Trophoblast cell (in vitro differentiated cells and primary cell): ENCODE results near the gene METAP2.

Experiments
- DNase-seq, 2 donors: peaks; one replicate each; pipeline ENCODE4 v3.0.0-alpha.2; 2016
- H2AFZ ChIP-seq: 2 replicates; pipeline ENCODE4 v1.6.1; 2013; ENCODE audit warnings: low read length, moderate library complexity, mild to moderate bottlenecking; ENCODE audit not compliant: insufficient read depth, poor library complexity
- H2AK5ac ChIP-seq: 2 replicates; pipeline ENCODE4 v1.6.1; 2013; ENCODE audit warnings: mild to moderate bottlenecking, low read length
- H2BK120ac ChIP-seq: 2 replicates; pipeline ENCODE4 v1.6.1; 2013; ENCODE audit warnings: low read length, mild to moderate bottlenecking, moderate library complexity; ENCODE audit not compliant: insufficient read depth, poor library complexity
- H2BK12ac ChIP-seq: 2 replicates; pipeline ENCODE4 v1.6.1; 2013; ENCODE audit warnings: mild to moderate bottlenecking, low read length, moderate library complexity
- H2BK5ac ChIP-seq: 2 replicates; pipeline ENCODE4 v1.6.1; 2013; ENCODE audit warnings: low read length, low read depth, moderate library complexity, mild to moderate bottlenecking; ENCODE audit not compliant: poor library complexity
- H3K14ac ChIP-seq: 2 replicates; pipeline ENCODE4 v1.6.1; 2013; ENCODE audit warnings: mild to moderate bottlenecking, low read length
- H3K18ac ChIP-seq: 2 replicates; pipeline ENCODE4 v1.6.1; 2013; ENCODE audit warnings: mild to moderate bottlenecking, low read length
- H3K23ac ChIP-seq: 2 replicates; pipeline ENCODE4 v1.6.1; 2013; ENCODE audit warnings: low read length
- H3K27ac ChIP-seq: 2 replicates; pipeline ENCODE4 v1.5.1; 2013; ENCODE audit warnings: low read depth, mild to moderate bottlenecking, inconsistent platforms, low read length, moderate library complexity
- H3K27me3 ChIP-seq: 2 replicates; pipeline ENCODE4 v1.6.1; 2013; ENCODE audit warnings: inconsistent platforms, mild to moderate bottlenecking, low read length, moderate library complexity; ENCODE audit not compliant: insufficient read depth
- H3K36me3 ChIP-seq, 2 experiments: 1 replicate in 1 of 2; 2 replicates in 1 of 2; pipeline ENCODE4 v1.6.1; 2013; ENCODE audit warnings: low read length in 2 of 2, mild to moderate bottlenecking in 2 of 2, moderate library complexity in 1 of 2; ENCODE audit not compliant: insufficient read depth in 2 of 2, control insufficient read depth in 1 of 2
- H3K4ac ChIP-seq: 2 replicates; pipeline ENCODE4 v1.6.1; 2013; ENCODE audit warnings: low read depth, mild to moderate bottlenecking, low read length, moderate library complexity
- H3K4me1 ChIP-seq, 2 experiments: 1 replicate in 1 of 2; 2 replicates in 1 of 2; pipeline ENCODE4 v1.6.1; 2013; ENCODE audit warnings: low read length in 2 of 2, mild to moderate bottlenecking in 2 of 2, moderate library complexity in 1 of 2; ENCODE audit not compliant: insufficient read depth in 2 of 2, control insufficient read depth in 1 of 2
- H3K4me2 ChIP-seq: 2 replicates; pipeline ENCODE4 v1.6.1; 2013; ENCODE audit warnings: inconsistent platforms, mild to moderate bottlenecking, low read length, moderate library complexity
- H3K4me3 ChIP-seq: 2 replicates; pipeline ENCODE4 v1.5.1; 2013; ENCODE audit warnings: mild to moderate bottlenecking, low read depth, low read length, inconsistent platforms
- H3K79me1 ChIP-seq: one replicate; pipeline ENCODE4 v1.6.1; 2013; ENCODE audit warnings: low read length
- H3K79me2 ChIP-seq: 2 replicates; pipeline ENCODE4 v1.6.1; 2013; ENCODE audit warnings: low read length, mild to moderate bottlenecking; ENCODE audit not compliant: control insufficient read depth, insufficient read depth, poor library complexity
- H3K9ac ChIP-seq: 2 replicates; pipeline ENCODE4 v1.6.1; 2013; ENCODE audit warnings: mild to moderate bottlenecking, low read length
- H3K9me3 ChIP-seq: 2 replicates; pipeline ENCODE4 v1.6.1; 2013; ENCODE audit warnings: low read depth, mild to moderate bottlenecking, control low read depth, inconsistent platforms, low read length; ENCODE audit not compliant: insufficient read depth
- H4K12ac ChIP-seq: 2 replicates; pipeline ENCODE4 v1.6.1; 2013; ENCODE audit warnings: low read depth, mild to moderate bottlenecking, low read length, moderate library complexity
- H4K8ac ChIP-seq: 2 replicates; pipeline ENCODE4 v1.6.1; 2013; ENCODE audit warnings: low read depth, mild to moderate bottlenecking, low read length, moderate library complexity
- H4K91ac ChIP-seq: one replicate; pipeline ENCODE4 v1.6.1; 2013; ENCODE audit warnings: low read depth, mild to moderate bottlenecking, low read length, moderate library complexity
- WGBS: extraction: QIAGEN DNeasy Blood & Tissue Kit; methylation state at CpG from one replicate; pipeline ENCODE4 v1.1.7; 2013; ENCODE audit warnings: missing lambda C conversion rate; ENCODE audit not compliant: insufficient read length, insufficient coverage; ENCODE audit errors: extremely low coverage; 5-methylcytosine and 5-hydroxymethylcytosine counted together

The METAP2 gene

DNA sequence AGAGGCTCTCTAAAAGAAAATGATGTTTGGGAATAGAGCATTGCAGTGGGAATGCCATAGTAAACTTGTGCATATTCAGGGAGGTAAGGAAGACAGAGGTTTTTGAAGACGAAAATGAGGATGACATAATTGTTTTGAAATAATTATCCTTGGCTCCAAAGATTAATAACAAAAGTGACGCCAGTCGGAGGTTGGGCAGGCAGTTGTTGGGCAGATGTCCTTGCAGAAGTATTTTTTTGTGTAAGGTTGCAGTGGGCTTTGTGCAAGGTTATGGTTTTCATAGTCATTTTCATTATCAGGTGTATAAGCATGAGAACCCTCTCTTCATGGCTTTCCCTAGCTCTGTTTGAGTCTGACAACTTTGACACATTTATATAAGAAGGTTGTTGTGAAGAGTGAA is 35.3 kb downstream of the METAP2 start:
- Histone ChIP-seq H3K4me1 (no peaks in the 10 kb centered on the region), H2BK12ac (no peak overlapping the region), H3K27me3 (no peaks in the 10 kb centered on the region), H4K91ac (no peak overlapping the region), H3K27ac (no peak overlapping the region), H3K14ac (no peak overlapping the region), H2BK5ac (no peak overlapping the region), H4K8ac (no peak overlapping the region), H3K23ac (no peak overlapping the region), H3K36me3 (peaks cover 30 to 33% of the 10 kb centered on the region in 2 experiments), H3K4me3 (no peak overlapping the region), H3K9me3 (no peaks in the 10 kb centered on the region), H3K79me1 (no peaks in the 10 kb centered on the region), H4K12ac (no peak overlapping the region), H3K9ac (no peak overlapping the region), H3K18ac (no peak overlapping the region), H2AFZ (no peak overlapping the region), H2AK5ac (no peak overlapping the region), H2BK120ac (no peak overlapping the region), H3K4me2 (no peak overlapping the region), H3K79me2 (no peaks in the 10 kb centered on the region), H3K4ac (no peak overlapping the region)
- WGBS = no CpG with 5 or more reads among the region's 3 CpGs
- no peak for DNase-seq

DNA sequence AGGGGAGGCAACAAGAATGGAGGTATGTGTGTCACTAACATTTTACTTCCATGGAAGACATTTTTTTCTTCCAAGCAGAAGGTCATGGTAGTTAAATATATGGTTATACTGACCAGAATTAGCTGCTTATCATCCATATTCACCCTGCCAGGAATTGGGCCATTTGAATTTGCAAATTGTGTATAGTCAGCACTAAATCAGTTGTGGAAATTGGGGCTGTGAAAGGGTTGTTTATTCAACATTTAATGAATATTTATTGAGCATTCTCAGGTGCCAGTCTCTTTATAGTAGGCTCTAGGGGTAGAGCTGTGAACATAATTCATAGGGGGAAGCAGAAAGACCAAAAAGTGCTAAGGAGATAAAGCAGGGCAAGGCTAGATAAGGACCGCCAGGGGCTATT is 38.0 kb downstream of the METAP2 start:
- Histone ChIP-seq H3K18ac (no peak overlapping the region), H3K9ac (no peak overlapping the region), H3K4me3 (no peak overlapping the region), H4K91ac (no peak overlapping the region), H3K4ac (no peak overlapping the region), H4K12ac (no peak overlapping the region), H3K79me2 (no peaks in the 10 kb centered on the region), H3K27ac (no peak overlapping the region), H2BK12ac (no peak overlapping the region), H2BK5ac (no peak overlapping the region), H3K36me3 (peaks cover 14 to 15% of the 10 kb centered on the region in 2 experiments), H2AK5ac (no peak overlapping the region), H3K27me3 (no peaks in the 10 kb centered on the region), H4K8ac (no peak overlapping the region), H3K79me1 (no peaks in the 10 kb centered on the region), H3K9me3 (no peaks in the 10 kb centered on the region), H2AFZ (no peak overlapping the region), H3K4me1 (no peaks in the 10 kb centered on the region), H3K4me2 (no peak overlapping the region), H3K14ac (no peak overlapping the region), H3K23ac (no peak overlapping the region), H2BK120ac (no peak overlapping the region)
- DNase-seq = no peak
- WGBS = no CpG with 5 or more reads among the region's 1 CpG

DNA sequence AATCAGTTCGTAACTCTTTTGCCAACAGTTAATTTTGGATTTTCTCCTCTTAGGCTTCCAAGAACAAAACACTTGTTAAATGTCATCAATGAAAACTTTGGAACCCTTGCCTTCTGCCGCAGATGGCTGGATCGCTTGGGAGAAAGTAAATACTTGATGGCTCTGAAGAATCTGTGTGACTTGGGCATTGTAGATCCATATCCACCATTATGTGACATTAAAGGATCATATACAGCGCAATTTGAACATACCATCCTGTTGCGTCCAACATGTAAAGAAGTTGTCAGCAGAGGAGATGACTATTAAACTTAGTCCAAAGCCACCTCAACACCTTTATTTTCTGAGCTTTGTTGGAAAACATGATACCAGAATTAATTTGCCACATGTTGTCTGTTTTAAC is 39.6 kb downstream of the METAP2 start:
- Histone ChIP-seq H2BK12ac (no peak overlapping the region), H3K9ac (no peak overlapping the region), H3K4me3 (no peak overlapping the region), H3K27me3 (no peaks in the 10 kb centered on the region), H3K18ac (no peak overlapping the region), H4K12ac (no peak overlapping the region), H3K4me1 (no peaks in the 10 kb centered on the region), H3K27ac (no peak overlapping the region), H3K9me3 (no peaks in the 10 kb centered on the region), H2BK5ac (no peak overlapping the region), H3K4me2 (no peak overlapping the region), H2BK120ac (no peak overlapping the region), H3K23ac (no peak overlapping the region), H3K79me1 (no peaks in the 10 kb centered on the region), H2AK5ac (no peak overlapping the region), H4K91ac (no peak overlapping the region), H3K14ac (no peak overlapping the region), H4K8ac (no peak overlapping the region), H3K4ac (no peak overlapping the region), H3K79me2 (no peaks in the 10 kb centered on the region), H3K36me3 (peaks cover 12 to 13% of the 10 kb centered on the region in 2 experiments), H2AFZ (no peak overlapping the region)
- no peak for DNase-seq
- WGBS = no CpG with 5 or more reads among the region's 5 CpGs

DNA sequence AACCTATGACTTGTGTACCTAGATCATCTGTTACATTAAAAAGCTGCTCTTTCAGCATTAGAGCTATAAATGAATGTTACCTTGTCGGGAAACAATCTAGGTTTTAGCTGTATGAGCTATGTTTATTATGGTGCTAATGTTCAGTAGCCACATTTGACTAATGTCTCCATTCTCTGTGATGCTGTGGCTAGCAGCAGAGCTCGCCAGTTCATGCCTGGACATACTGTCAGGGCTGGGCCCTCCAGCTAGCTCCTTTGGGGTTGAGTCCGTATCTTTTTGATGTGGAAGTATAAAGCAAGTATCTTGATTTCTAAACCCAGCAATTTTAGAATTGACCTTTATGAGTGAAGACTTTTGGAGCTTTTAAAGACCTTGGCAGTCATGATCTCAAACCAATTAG is 41.2 kb downstream of the METAP2 start:
- no peak overlapping the region for H3K23ac ChIP-seq
- H4K12ac ChIP-seq = no peak overlapping the region
- no peak overlapping the region for H3K9ac ChIP-seq
- no peak overlapping the region for H2BK5ac ChIP-seq
- H3K9me3 ChIP-seq = no peaks in the 10 kb centered on the region
- no peak overlapping the region for H3K4me3 ChIP-seq
- no peak overlapping the region for H3K18ac ChIP-seq
- H3K36me3 ChIP-seq = peaks cover 12 to 13% of the 10 kb centered on the region in 2 experiments
- DNase-seq = no peak
- no peak overlapping the region for H2AK5ac ChIP-seq
- no peaks in the 10 kb centered on the region for H3K79me2 ChIP-seq
- H3K79me1 ChIP-seq = no peaks in the 10 kb centered on the region
- H3K4me1 ChIP-seq = no peaks in the 10 kb centered on the region
- H3K14ac ChIP-seq = no peak overlapping the region
- H2BK120ac ChIP-seq = no peak overlapping the region
- H3K4ac ChIP-seq = no peak overlapping the region
- H4K91ac ChIP-seq = no peak overlapping the region
- no peak overlapping the region for H3K27ac ChIP-seq
- no peak overlapping the region for H4K8ac ChIP-seq
- H2AFZ ChIP-seq = no peak overlapping the region
- no CpG with 5 or more reads among the region's 3 CpGs for WGBS
- H3K4me2 ChIP-seq = no peak overlapping the region
- no peak overlapping the region for H2BK12ac ChIP-seq
- H3K27me3 ChIP-seq = no peaks in the 10 kb centered on the region
